Loucy (cell line): ENCODE measurements around the gene LTC4S.
A peak's percentile ranks its signal among the peaks of the same experiment; 100 is the strongest.

Experiments used
- H2AFZ ChIP-seq: fragments of 200-600 bp; sonication (generic); 2 replicates; pipeline ENCODE4 v1.6.0; 2016; ENCODE audit warnings: antibody characterized with exemption, mild to moderate bottlenecking, low read length, moderate library complexity
- H3F3A ChIP-seq: fragments of 200-600 bp; 2 replicates; pipeline ENCODE4 v1.6.0; 2016; ENCODE audit warnings: antibody characterized with exemption, low read depth, mild to moderate bottlenecking
- H3K27me3 ChIP-seq: fragments of 200-600 bp; sonication (generic); 2 replicates; pipeline ENCODE4 v1.6.1; 2014; ENCODE audit warnings: low read length, mild to moderate bottlenecking; ENCODE audit not compliant: insufficient read depth, poor library complexity, severe bottlenecking
- H3K36me3 ChIP-seq: fragments of 200-600 bp; sonication (generic); 2 replicates; pipeline ENCODE4 v1.6.1; 2016; ENCODE audit warnings: low read length; ENCODE audit not compliant: insufficient read depth
- H3K4me1 ChIP-seq: fragments of 200-600 bp; sonication (generic); 2 replicates; pipeline ENCODE4 v1.5.1; 2014; ENCODE audit warnings: low read length, mild to moderate bottlenecking; ENCODE audit not compliant: insufficient read depth, poor library complexity, severe bottlenecking
- H3K4me2 ChIP-seq: fragments of 200-600 bp; sonication (generic); 2 replicates; pipeline ENCODE4 v1.6.0; 2014; ENCODE audit warnings: antibody characterized with exemption, low read length, low read depth, mild to moderate bottlenecking; ENCODE audit not compliant: poor library complexity, severe bottlenecking
- H3K4me3 ChIP-seq: fragments of 200-600 bp; sonication (generic); 2 replicates; pipeline ENCODE4 v1.5.1; 2014; ENCODE audit warnings: low read length, mild to moderate bottlenecking, mixed read lengths; ENCODE audit not compliant: poor library complexity, severe bottlenecking
- H3K79me2 ChIP-seq: fragments of 200-600 bp; sonication (generic); 2 replicates; pipeline ENCODE4 v1.6.1; 2014; ENCODE audit warnings: low read length; ENCODE audit not compliant: insufficient read depth
- H3K9ac ChIP-seq: fragments of 200-600 bp; sonication (generic); 2 replicates; pipeline ENCODE4 v1.6.0; 2014; ENCODE audit warnings: mild to moderate bottlenecking, low read depth, low read length, moderate library complexity; ENCODE audit not compliant: poor library complexity, severe bottlenecking
- H3K9me2 ChIP-seq: fragments of 200-600 bp; sonication (generic); replicated peaks from 2 replicates; pipeline ENCODE4 v1.6.1; 2016; ENCODE audit warnings: low read depth, low read length, mixed read lengths
- H3K9me3 ChIP-seq: fragments of 200-600 bp; sonication (generic); 2 replicates; pipeline ENCODE4 v1.6.1; 2014; ENCODE audit warnings: mild to moderate bottlenecking, antibody characterized with exemption, low read length, low read depth; ENCODE audit not compliant: insufficient read depth
- H4K20me1 ChIP-seq: fragments of 200-600 bp; sonication (generic); 2 replicates; pipeline ENCODE4 v1.6.0; 2014; ENCODE audit warnings: antibody characterized with exemption, low read length, mild to moderate bottlenecking; ENCODE audit not compliant: insufficient read depth, poor library complexity, severe bottlenecking
- EZH2phosphoT487 ChIP-seq: fragments of 200-600 bp; IDR thresholded peaks from 2 replicates; pipeline ENCODE4 v1.6.1; 2018; ENCODE audit warnings: antibody characterized with exemption, mild to moderate bottlenecking, moderate library complexity, borderline replicate concordance
- TF ChIP-seq, protein P1 (sequence below): fragments of 200-600 bp; sonication (generic); conservative IDR thresholded peaks from 2 replicates; pipeline ENCODE4 v1.5.1; 2014; ENCODE audit warnings: mild to moderate bottlenecking, antibody characterized with exemption, low read length

LTC4S gene

GRCh38 chr5:179802950-179803562 is 9.3 kb downstream of the LTC4S start:
- Histone ChIP-seq H3K36me3 (peaks cover 6% of the 10 kb centered on the region; the same call in 1 of the 2 replicates), H3K79me2 (peaks cover 18% of the 10 kb centered on the region), H2AFZ (no peak overlapping the region), H3K9me3 (no peaks in the 10 kb centered on the region), H3K4me1 (peaks cover 14% of the 10 kb centered on the region), H3K9me2 (no peaks in the 10 kb centered on the region), H3K27me3 (no peaks in the 10 kb centered on the region), H3K4me2 (peak overlapping the region; percentile 85), H3K9ac (no peak overlapping the region), H3K4me3 (no peak overlapping the region), H4K20me1 (peaks cover 14% of the 10 kb centered on the region), H3F3A (no peaks in the 10 kb centered on the region)
- TF ChIP-seq, protein P1, sequence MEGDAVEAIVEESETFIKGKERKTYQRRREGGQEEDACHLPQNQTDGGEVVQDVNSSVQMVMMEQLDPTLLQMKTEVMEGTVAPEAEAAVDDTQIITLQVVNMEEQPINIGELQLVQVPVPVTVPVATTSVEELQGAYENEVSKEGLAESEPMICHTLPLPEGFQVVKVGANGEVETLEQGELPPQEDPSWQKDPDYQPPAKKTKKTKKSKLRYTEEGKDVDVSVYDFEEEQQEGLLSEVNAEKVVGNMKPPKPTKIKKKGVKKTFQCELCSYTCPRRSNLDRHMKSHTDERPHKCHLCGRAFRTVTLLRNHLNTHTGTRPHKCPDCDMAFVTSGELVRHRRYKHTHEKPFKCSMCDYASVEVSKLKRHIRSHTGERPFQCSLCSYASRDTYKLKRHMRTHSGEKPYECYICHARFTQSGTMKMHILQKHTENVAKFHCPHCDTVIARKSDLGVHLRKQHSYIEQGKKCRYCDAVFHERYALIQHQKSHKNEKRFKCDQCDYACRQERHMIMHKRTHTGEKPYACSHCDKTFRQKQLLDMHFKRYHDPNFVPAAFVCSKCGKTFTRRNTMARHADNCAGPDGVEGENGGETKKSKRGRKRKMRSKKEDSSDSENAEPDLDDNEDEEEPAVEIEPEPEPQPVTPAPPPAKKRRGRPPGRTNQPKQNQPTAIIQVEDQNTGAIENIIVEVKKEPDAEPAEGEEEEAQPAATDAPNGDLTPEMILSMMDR: no peak
- no peak for TF ChIP-seq EZH2phosphoT487

DNA sequence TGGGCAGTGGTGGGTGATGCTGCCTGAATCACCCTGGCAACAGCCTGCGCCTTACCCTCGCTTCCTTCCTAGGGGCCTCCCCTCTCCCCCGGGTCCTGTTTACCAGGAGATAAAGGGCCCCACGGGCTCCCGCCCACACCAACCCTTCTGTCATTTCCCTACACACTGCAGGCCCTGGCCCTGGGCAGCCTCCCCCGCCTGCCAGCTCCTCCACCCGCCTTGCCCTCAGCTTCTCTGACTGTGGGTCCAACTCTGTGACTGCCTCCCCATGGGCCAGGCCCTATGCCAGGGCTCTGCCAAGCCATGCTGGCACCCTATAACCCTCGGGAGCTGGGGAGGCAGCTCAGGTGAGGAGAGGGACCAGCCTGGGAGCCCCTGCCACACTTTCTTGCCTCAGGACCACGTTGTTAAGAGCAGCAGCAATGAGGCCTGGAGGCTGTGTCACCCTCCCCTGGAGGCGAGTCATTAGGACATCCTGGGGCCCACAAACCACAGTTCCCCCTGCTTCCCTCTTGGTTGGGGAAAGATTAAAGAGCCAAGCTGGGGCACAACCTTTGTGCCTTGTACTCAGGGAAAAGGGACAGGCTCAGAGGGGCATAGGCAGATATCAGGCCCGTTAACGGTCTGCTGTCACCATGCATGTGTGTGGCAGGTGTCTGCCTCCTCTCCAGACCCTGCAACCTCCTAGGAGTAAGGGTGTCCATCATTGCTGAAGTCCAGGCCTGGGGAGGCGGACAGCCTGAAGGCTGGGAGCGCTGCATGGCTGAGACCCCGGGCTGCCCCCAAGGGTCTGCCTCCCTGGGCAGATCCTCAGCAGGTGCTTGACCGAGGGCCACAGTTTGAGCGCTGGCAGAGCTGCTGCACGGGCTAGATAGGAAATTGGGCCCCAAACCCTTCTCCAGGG is 10.1 kb downstream of the LTC4S start:
- Histone ChIP-seq H3K4me1 (peaks cover 14% of the 10 kb centered on the region), H3F3A (no peaks in the 10 kb centered on the region), H2AFZ (no peak overlapping the region), H3K27me3 (no peaks in the 10 kb centered on the region), H3K79me2 (peaks cover 18% of the 10 kb centered on the region), H3K9me2 (no peaks in the 10 kb centered on the region), H3K4me3 (peak overlapping the region; percentile 73), H3K9me3 (no peaks in the 10 kb centered on the region), H3K36me3 (peaks cover 6% of the 10 kb centered on the region; the same call in 1 of the 2 replicates), H3K9ac (peak overlapping the region; percentile 72), H3K4me2 (peak overlapping the region; percentile 85), H4K20me1 (peaks cover 14% of the 10 kb centered on the region)
- TF ChIP-seq, protein P1: no peak
- TF ChIP-seq EZH2phosphoT487: no peak

DNA sequence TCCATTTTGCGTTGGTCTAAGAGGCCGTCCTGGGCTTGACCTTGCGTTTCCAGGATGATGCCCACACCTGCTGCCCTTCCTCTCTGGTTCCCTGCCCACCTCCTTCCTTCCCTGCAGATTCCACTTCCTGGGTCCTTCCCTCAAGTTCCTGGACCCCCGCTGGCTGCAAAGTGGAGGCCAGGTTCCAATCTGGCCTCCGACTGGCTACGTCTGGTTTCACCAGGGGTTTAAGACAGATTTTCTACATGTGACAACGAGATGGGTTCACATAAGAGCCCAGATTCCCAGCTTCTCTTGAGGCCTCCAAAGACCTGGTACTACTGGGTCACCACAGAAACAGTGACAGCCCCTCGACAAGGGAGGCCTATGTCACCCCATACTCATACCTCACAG is 10.8 kb downstream of the LTC4S start:
- H3K4me2 ChIP-seq: peak overlapping the region; percentile 85
- H3K9ac ChIP-seq: peak overlapping the region; percentile 72
- peaks cover 18% of the 10 kb centered on the region for H3K79me2 ChIP-seq

More for the DNA sequence above, 10.8 kb downstream of the LTC4S start:
- H3F3A ChIP-seq: no peaks in the 10 kb centered on the region
- H3K4me1 ChIP-seq: peaks cover 14% of the 10 kb centered on the region
- peak overlapping the region; percentile 73 for H3K4me3 ChIP-seq
- H2AFZ ChIP-seq: no peak overlapping the region
- peaks cover 5% of the 10 kb centered on the region; the same call in 1 of the 2 replicates for H3K36me3 ChIP-seq
- no peaks in the 10 kb centered on the region for H3K27me3 ChIP-seq
- TF ChIP-seq EZH2phosphoT487: no peak
- TF ChIP-seq, protein P1: no peak
- no peaks in the 10 kb centered on the region for H3K9me3 ChIP-seq
- peaks cover 14% of the 10 kb centered on the region for H4K20me1 ChIP-seq
- no peaks in the 10 kb centered on the region for H3K9me2 ChIP-seq
